Activated naive CD8-positive, alpha-beta T cell treated with anti-CD3 and anti-CD28 coated beads, Interleukin-2, amount 50 U/mL, for 24 hours (primary cell): Measurements from ENCODE around the gene DGKA.
"Not testable (repeated sequence)": the region's sequence is repeated elsewhere in the genome, so short reads cannot be mapped to it uniquely, and the experiment has no call there.

Experiments used
- ATAC-seq: fragments of 150-1000 bp; cut with Tn5 transposase; one replicate; pipeline ENCODE4 v1.10.0; 2021
- DNase-seq: peaks from one replicate; pipeline ENCODE4 v3.0.0; 2021
- H3K27ac Mint-ChIP-seq: one replicate; pipeline ENCODE4 v1.8.0; 2021; ENCODE audit warnings: mild to moderate bottlenecking, mixed read lengths
- H3K27me3 Mint-ChIP-seq: one replicate; pipeline ENCODE4 v1.8.0; 2021; ENCODE audit warnings: mixed read lengths
- H3K36me3 Mint-ChIP-seq: one replicate; pipeline ENCODE4 v1.8.0; 2021; ENCODE audit warnings: low read depth, mixed read lengths
- H3K4me1 Mint-ChIP-seq: one replicate; pipeline ENCODE4 v1.8.0; 2021; ENCODE audit warnings: mixed read lengths
- H3K4me3 Mint-ChIP-seq: one replicate; pipeline ENCODE4 v1.8.0; 2021; ENCODE audit warnings: mild to moderate bottlenecking, moderate library complexity, mixed read lengths
- H3K9me3 Mint-ChIP-seq: one replicate; pipeline ENCODE4 v1.8.0; 2021; ENCODE audit warnings: mixed read lengths

Gene DGKA

GRCh38 chr12:55930771-55931316 is at the start of gene DGKA:
TSS of gene DGKA (plus strand) at chr12:55931162. CDS start at chr12:55936504, 5,342 bp downstream.
- Mint-ChIP-seq H3K27me3 (peaks cover 2% of the 10 kb centered on the region), H3K9me3 (no peaks in the 10 kb centered on the region), H3K36me3 (peaks cover 28% of the 10 kb centered on the region), H3K27ac (peak within 1 kb of the TSS; percentile 94), H3K4me1 (peaks cover 68% of the 10 kb centered on the region), H3K4me3 (peak within 1 kb of the TSS; percentile 93)
- ATAC-seq (peak; percentile 58), DNase-seq (peak; percentile 80)

DNA sequence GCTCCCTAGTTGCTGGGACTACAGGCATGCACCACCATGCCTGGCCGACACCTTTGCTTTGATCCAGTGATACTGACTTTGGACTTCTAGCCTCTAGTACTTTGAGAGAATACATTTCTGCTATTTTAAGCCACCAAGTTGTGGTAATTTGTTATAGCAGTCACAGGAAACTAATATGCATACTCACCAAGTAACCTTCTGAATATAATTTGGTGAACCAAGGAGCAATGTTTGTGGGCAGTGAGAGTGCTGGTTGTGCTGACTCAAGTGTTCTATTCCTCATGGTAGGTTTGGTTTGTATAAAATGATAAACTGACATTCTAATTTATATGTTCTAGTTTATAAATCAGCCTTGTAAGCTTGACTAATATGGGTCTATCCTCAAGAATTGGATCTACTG is 45.8 kb upstream of the DGKA start:
- no peaks in the 10 kb centered on the region for H3K9me3 Mint-ChIP-seq
- H3K27me3 Mint-ChIP-seq = no peaks in the 10 kb centered on the region
- H3K27ac Mint-ChIP-seq = no peak overlapping the region
- peaks cover 18% of the 10 kb centered on the region for H3K4me1 Mint-ChIP-seq
- H3K36me3 Mint-ChIP-seq = no peaks in the 10 kb centered on the region
- peak; percentile 43 for ATAC-seq
- DNase-seq = no peak
- H3K4me3 Mint-ChIP-seq = no peak overlapping the region

DNA sequence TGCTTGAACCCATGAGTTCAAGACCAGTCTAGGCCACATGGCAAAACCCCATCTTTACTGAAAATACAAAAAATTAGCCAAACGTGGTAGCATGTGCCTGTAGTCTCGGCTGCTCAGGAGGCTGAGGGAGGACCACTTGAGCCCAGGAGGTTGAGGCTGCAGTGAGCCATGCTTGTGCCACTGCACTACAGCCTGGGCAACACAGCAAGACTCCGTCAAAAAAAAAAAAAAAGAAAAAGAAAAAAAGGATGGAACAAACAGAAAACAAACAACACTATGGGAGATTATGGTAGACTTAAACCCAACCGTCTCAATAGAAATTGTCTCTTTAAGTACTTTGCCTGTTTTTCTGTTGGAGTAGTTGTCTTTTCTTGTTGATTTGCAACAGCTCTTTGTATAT is 39.7 kb upstream of the DGKA start:
- Mint-ChIP-seq H3K4me1 (no peaks in the 10 kb centered on the region), H3K36me3 (no peaks in the 10 kb centered on the region), H3K4me3 (no peak overlapping the region), H3K27ac (no peak overlapping the region), H3K9me3 (no peaks in the 10 kb centered on the region), H3K27me3 (no peaks in the 10 kb centered on the region)
- ATAC-seq (no peak), DNase-seq (no peak)

GRCh38 chr12:55893723-55894122 is 37.2 kb upstream of the DGKA start:
- H3K27ac Mint-ChIP-seq = no peak overlapping the region
- H3K27me3 Mint-ChIP-seq = no peaks in the 10 kb centered on the region
- H3K36me3 Mint-ChIP-seq = no peaks in the 10 kb centered on the region
- ATAC-seq = no peak
- no peaks in the 10 kb centered on the region for H3K9me3 Mint-ChIP-seq
- no peak overlapping the region for H3K4me3 Mint-ChIP-seq
- no peak for DNase-seq
- H3K4me1 Mint-ChIP-seq = peaks cover 1% of the 10 kb centered on the region

DNA sequence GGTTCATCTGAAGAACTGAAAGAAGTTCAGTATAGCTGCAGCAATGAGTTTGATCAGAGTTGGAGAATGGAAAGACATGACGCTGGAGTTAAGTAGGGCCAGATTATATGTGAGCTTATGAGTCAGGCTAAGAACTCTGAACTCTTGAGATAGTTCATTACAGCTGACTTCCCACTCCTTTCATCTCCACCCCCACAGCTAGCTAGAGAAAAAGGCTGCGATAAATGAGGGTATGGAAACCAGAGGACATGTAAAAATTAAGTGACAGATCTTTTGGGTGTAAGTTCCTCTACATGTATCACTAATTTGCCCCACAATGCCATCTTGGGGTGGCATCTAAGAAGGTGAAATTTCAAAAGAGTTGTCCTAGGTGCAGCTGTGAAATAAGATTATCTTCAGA is 31.9 kb upstream of the DGKA start:
- DNase-seq = peak; percentile 14

GRCh38 chr12:55901881-55902490 is 29.0 kb upstream of the DGKA start:
- Mint-ChIP-seq H3K27ac (peak overlapping the region; percentile 35), H3K27me3 (no peaks in the 10 kb centered on the region), H3K4me1 (peaks cover 8% of the 10 kb centered on the region), H3K36me3 (peaks cover 4% of the 10 kb centered on the region), H3K9me3 (no peaks in the 10 kb centered on the region), H3K4me3 (no peak overlapping the region)
- ATAC-seq (no peak), DNase-seq (no peak)

More for the DNA sequence above, 31.9 kb upstream of the DGKA start:
- Mint-ChIP-seq H3K4me3 (no peak overlapping the region), H3K27me3 (no peaks in the 10 kb centered on the region), H3K9me3 (no peaks in the 10 kb centered on the region), H3K4me1 (peaks cover 8% of the 10 kb centered on the region), H3K36me3 (peaks cover 4% of the 10 kb centered on the region), H3K27ac (peak overlapping the region; percentile 28)
- peak; percentile 97 for ATAC-seq

GRCh38 chr12:55906056-55906455 is 24.9 kb upstream of the DGKA start:
- no peaks in the 10 kb centered on the region for H3K9me3 Mint-ChIP-seq
- H3K4me1 Mint-ChIP-seq = peaks cover 2% of the 10 kb centered on the region
- no peak overlapping the region for H3K4me3 Mint-ChIP-seq
- H3K36me3 Mint-ChIP-seq = peaks cover 4% of the 10 kb centered on the region
- ATAC-seq = no peak
- no peaks in the 10 kb centered on the region for H3K27me3 Mint-ChIP-seq
- no peak for DNase-seq
- no peak overlapping the region for H3K27ac Mint-ChIP-seq

DNA sequence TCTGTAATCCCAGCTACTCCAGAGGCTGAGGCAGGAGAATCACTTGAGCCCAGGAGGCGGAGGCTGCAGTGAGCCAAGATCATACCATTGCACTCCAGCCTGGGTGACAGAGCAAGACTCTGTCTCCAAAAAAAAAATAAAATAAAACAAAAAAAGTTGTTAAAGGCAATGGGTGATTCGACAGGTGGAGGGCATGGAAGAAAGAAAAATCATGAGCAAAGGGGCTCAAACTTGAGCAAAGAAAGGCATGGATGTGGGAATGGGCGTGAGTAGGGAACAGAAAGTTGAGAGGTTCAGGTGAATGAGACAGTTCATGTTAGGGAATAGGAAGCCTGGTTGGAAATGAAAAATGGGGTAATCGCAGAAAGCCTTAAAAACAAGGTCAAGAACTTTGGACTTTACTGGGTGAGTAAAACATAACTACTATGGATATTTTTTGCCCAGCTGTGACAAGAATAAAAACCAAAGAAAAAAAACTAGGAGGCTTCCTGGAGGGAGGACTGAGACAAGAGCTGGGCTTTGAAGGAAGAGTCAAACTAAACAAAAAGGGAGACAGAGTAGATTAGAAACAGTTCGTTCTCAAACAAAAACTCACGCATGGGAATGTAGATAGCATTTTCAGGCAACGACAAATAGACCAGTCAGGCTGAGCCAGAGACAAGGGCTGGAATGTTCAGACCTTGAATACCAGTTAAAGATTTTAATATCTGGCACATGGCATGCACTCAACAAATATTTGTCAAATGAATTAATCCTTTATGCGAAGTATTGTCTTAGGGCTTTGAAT is 22.0 kb upstream of the DGKA start:
- H3K4me1 Mint-ChIP-seq = peaks cover 9% of the 10 kb centered on the region
- ATAC-seq (no peak), DNase-seq (no peak)
- no peaks in the 10 kb centered on the region for H3K27me3 Mint-ChIP-seq
- no peak overlapping the region for H3K27ac Mint-ChIP-seq
- no peak overlapping the region for H3K4me3 Mint-ChIP-seq
- H3K9me3 Mint-ChIP-seq = no peaks in the 10 kb centered on the region
- H3K36me3 Mint-ChIP-seq = peaks cover 10% of the 10 kb centered on the region

GRCh38 chr12:55909513-55909884 is 21.5 kb upstream of the DGKA start:
- Mint-ChIP-seq H3K9me3 (no peaks in the 10 kb centered on the region), H3K27ac (no peak overlapping the region), H3K36me3 (peaks cover 15% of the 10 kb centered on the region), H3K4me1 (peaks cover 14% of the 10 kb centered on the region), H3K4me3 (no peak overlapping the region), H3K27me3 (no peaks in the 10 kb centered on the region)
- no peak for ATAC-seq
- DNase-seq = no peak

DNA sequence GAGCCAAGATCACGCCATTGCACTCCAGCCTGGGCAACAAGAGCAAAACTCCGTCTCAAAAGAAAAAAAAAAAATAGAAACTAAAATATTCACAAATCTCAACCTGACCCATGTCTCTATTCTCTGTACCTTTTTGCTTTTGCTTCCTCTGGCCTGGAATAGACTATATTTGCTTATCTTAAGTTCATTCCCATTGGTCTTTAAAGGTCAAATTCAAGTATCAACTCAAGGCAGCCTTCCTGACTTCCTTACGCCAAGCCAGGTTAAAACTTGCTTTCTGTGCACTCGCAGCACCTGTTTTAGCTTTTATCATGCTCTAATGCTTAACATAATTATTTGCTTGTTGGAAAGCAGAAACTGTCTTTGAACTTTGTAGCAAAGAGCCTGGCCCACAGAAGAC is 18.1 kb upstream of the DGKA start:
- Mint-ChIP-seq H3K4me1 (peaks cover 32% of the 10 kb centered on the region), H3K36me3 (peaks cover 21% of the 10 kb centered on the region), H3K4me3 (no peak overlapping the region), H3K9me3 (no peaks in the 10 kb centered on the region), H3K27ac (no peak overlapping the region), H3K27me3 (no peaks in the 10 kb centered on the region)
- ATAC-seq (no peak), DNase-seq (no peak)

DNA sequence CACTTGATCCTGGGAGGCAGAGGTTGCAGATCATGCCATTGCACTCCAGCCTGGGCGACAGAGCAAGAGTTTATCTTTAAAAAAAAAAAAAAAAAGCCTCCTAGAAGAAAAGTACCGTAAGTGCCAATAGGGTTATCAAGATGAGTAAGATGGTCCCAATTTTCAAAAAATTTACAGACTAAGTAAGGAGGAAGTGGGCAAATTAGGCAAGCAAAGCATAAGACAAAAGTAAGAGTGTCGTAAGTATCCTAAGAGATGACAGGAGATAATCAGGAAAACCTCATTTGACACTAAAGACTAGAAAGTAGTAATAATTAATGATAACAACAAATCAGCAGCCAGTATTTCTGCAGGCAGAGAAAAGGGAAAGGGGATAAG is 15.5 kb upstream of the DGKA start:
- H3K27ac Mint-ChIP-seq = peak overlapping the region; percentile 33
- no peak overlapping the region for H3K4me3 Mint-ChIP-seq

GRCh38 chr12:55919032-55919431 is 11.9 kb upstream of the DGKA start:
- DNase-seq, H3K4me3 Mint-ChIP-seq, H3K27ac Mint-ChIP-seq, H3K27me3 Mint-ChIP-seq, H3K9me3 Mint-ChIP-seq, ATAC-seq: not testable (repeated sequence)
- H3K36me3 Mint-ChIP-seq = peaks cover 20% of the 10 kb centered on the region
- peaks cover 34% of the 10 kb centered on the region for H3K4me1 Mint-ChIP-seq

More for the DNA sequence above, 15.5 kb upstream of the DGKA start:
- Mint-ChIP-seq H3K9me3 (no peaks in the 10 kb centered on the region), H3K27me3 (no peaks in the 10 kb centered on the region), H3K4me1 (peaks cover 30% of the 10 kb centered on the region), H3K36me3 (peaks cover 21% of the 10 kb centered on the region)
- DNase-seq (no peak), ATAC-seq (peak; percentile 28)

DNA sequence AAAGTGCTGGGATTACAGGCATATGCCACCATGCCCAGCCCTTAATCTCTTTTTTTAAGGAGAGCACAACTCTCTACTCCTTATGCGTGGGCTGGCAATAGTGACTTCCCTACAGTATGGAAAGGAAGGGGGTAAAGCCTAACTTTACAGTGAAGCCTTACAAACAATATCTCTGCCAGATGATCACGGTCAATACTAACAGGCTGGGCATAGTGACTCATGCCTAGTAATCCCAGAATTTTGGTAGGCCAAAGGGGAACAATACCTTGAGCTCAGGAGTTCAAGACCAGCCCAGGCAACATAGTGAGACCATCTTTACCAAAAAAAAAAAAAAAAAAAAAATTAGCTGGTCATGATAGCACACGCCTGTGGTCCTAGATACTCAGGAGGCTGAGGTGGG is 8.8 kb upstream of the DGKA start:
- Mint-ChIP-seq H3K4me3 (no peak overlapping the region), H3K36me3 (peaks cover 23% of the 10 kb centered on the region), H3K27ac (no peak overlapping the region), H3K9me3 (no peaks in the 10 kb centered on the region), H3K27me3 (peaks cover 2% of the 10 kb centered on the region), H3K4me1 (peaks cover 35% of the 10 kb centered on the region)
- no peak for DNase-seq
- no peak for ATAC-seq

DNA sequence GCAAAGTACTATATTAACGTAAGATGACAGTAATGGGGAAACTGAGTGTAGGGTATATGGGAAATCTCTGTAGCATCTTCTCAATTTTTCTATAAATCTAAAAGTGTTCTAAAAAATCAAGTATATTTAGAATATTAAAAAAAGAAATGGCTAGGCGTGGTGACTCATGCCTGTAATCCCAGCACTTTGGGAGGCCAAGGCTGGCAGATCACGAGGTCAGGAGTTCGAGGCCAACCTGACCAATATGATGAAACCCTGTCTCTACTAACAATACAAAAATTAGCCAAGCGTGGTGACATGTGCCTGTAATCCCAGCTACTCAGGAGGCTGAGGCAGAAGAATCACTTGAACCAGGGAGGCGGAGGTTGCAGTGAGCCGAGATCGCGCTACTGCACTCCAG is 7.3 kb upstream of the DGKA start:
- peaks cover 26% of the 10 kb centered on the region for H3K36me3 Mint-ChIP-seq
- not testable (repeated sequence) for ATAC-seq, DNase-seq, H3K9me3 Mint-ChIP-seq, H3K27me3 Mint-ChIP-seq, H3K4me3 Mint-ChIP-seq
- H3K27ac Mint-ChIP-seq = peak overlapping the region; percentile 6
- peaks cover 36% of the 10 kb centered on the region for H3K4me1 Mint-ChIP-seq

GRCh38 chr12:55925371-55925770 is 5.6 kb upstream of the DGKA start:
- Mint-ChIP-seq H3K4me1 (peaks cover 52% of the 10 kb centered on the region), H3K4me3 (peak overlapping the region; percentile 93), H3K9me3 (no peaks in the 10 kb centered on the region), H3K27me3 (peaks cover 2% of the 10 kb centered on the region), H3K36me3 (peaks cover 26% of the 10 kb centered on the region), H3K27ac (peak overlapping the region; percentile 94)
- no peak for DNase-seq
- no peak for ATAC-seq
